Astrocyte of the cerebellum (primary cell): ENCODE results near the gene CKS1B.

Experiments
- DNase-seq: peaks from one replicate; pipeline ENCODE4 v3.0.0-alpha.2; 2011; ENCODE audit warnings: low read depth
- H3K4me3 ChIP-seq: 2 replicates; pipeline ENCODE4 v1.5.1; 2011; ENCODE audit warnings: mild to moderate bottlenecking, low read depth, low read length, moderate library complexity
- CTCF ChIP-seq: IDR thresholded peaks from 2 replicates; pipeline ENCODE4 v1.5.1; 2012; ENCODE audit warnings: low read length, low read depth, moderate library complexity, mild to moderate bottlenecking; ENCODE audit errors: missing control alignments
- in situ Hi-C: cut with HindIII; loops from 2 replicates; pipeline ENCODE4 v1.10.0; 2017; ENCODE audit warnings: low sequenced_read_pairs

CKS1B gene

GRCh38 chr1:155018617-155019348 lies 44.3 kb downstream of the CKS1B start:
- DNase-seq: no peak
- H3K4me3 ChIP-seq: no peak overlapping the region
- in situ Hi-C loops: loop anchor here (5.0 kb wide), 1 partner anchor 146 kb away; the partner anchor contains the start of gene KCNN3
- TF ChIP-seq CTCF: no peak

GRCh38 chr1:155019377-155020245 lies 45.1 kb downstream of the CKS1B start:
- in situ Hi-C loops: loop anchor here (5.0 kb wide), 1 partner anchor 147 kb away; the partner anchor contains the start of gene KCNN3
- no peak overlapping the region for H3K4me3 ChIP-seq
- no peak for TF ChIP-seq CTCF
- DNase-seq: no peak

- DNase-seq: no peak
- H3K4me3 ChIP-seq: no peak overlapping the region
- TF ChIP-seq CTCF: no peak
- in situ Hi-C loops: no loop called here
Observed at GRCh38 chr1:155022136-155022926, 47.9 kb downstream of the CKS1B start.

- TF ChIP-seq CTCF: no peak
- no peak overlapping the region for H3K4me3 ChIP-seq
- no peak for DNase-seq
- in situ Hi-C loops: no loop called here
Observed at GRCh38 chr1:155022927-155023236, 48.4 kb downstream of the CKS1B start.

GRCh38 chr1:155023627-155024026 lies 49.1 kb downstream of the CKS1B start:
- in situ Hi-C loops: no loop called here
- no peak for TF ChIP-seq CTCF
- no peak for DNase-seq
- H3K4me3 ChIP-seq: no peak overlapping the region

GRCh38 chr1:155024315-155024714 lies 49.8 kb downstream of the CKS1B start:
- no peak overlapping the region for H3K4me3 ChIP-seq
- TF ChIP-seq CTCF: no peak
- DNase-seq: no peak
- in situ Hi-C loops: no loop called here
